Mucosa of rectum (tissue), 2 donors: ENCODE measurements around the gene CENPF.

Source experiments
- H3K27ac ChIP-seq, 2 donors: one replicate each; pipeline ENCODE4 v1.7.0; 2013; ENCODE audit warnings: inconsistent platforms in 2 of 2, low read depth in 2 of 2, low read length in 2 of 2
- H3K27me3 ChIP-seq, 2 donors: one replicate each; pipeline ENCODE4 v1.7.0; 2013; ENCODE audit warnings: low read length in 2 of 2; ENCODE audit not compliant: control insufficient read depth in 2 of 2, insufficient read depth in 2 of 2
- H3K36me3 ChIP-seq, 2 donors: one replicate each; pipeline ENCODE4 v1.7.0; 2013; ENCODE audit warnings: low read length in 2 of 2; ENCODE audit not compliant: control insufficient read depth in 2 of 2, insufficient read depth in 2 of 2
- H3K4me1 ChIP-seq, 2 donors: one replicate each; pipeline ENCODE4 v1.7.0; 2013; ENCODE audit warnings: low read length in 2 of 2, mild to moderate bottlenecking in 1 of 2; ENCODE audit not compliant: control insufficient read depth in 2 of 2, insufficient read depth in 2 of 2
- H3K4me3 ChIP-seq, 2 donors: one replicate each; pipeline ENCODE4 v1.7.0; 2013; ENCODE audit warnings: low read length in 2 of 2
- H3K9ac ChIP-seq, 2 donors: one replicate each; pipeline ENCODE4 v1.7.0; 2013; ENCODE audit warnings: low read length in 2 of 2, low read depth in 1 of 2, mild to moderate bottlenecking in 1 of 2
- H3K9me3 ChIP-seq, 2 donors: one replicate each; pipeline ENCODE4 v1.7.0; 2013; ENCODE audit warnings: low read length in 2 of 2; ENCODE audit not compliant: control insufficient read depth in 2 of 2
- donor health status: healthy.
- donor health status: Normal muscosa, but diverticular disease.

CENPF gene

GRCh38 chr1:214617843-214618242 is 14.8 kb downstream of the CENPF start:
- Histone ChIP-seq H3K9ac (no peak overlapping the region), H3K27ac (no peak overlapping the region), H3K4me3 (no peak overlapping the region), H3K36me3 (peaks cover 2 to 4% of the 10 kb centered on the region in 2 donors), H3K9me3 (no peaks in the 10 kb centered on the region), H3K4me1 (no peaks in the 10 kb centered on the region), H3K27me3 (no peaks in the 10 kb centered on the region)

- Histone ChIP-seq H3K4me1 (no peaks in the 10 kb centered on the region), H3K27ac (no peak overlapping the region), H3K9ac (no peak overlapping the region), H3K4me3 (no peak overlapping the region), H3K27me3 (no peaks in the 10 kb centered on the region), H3K36me3 (peaks cover 2 to 4% of the 10 kb centered on the region in 2 donors), H3K9me3 (no peaks in the 10 kb centered on the region)
These were observed 18.2 kb downstream of the CENPF start for GRCh38 chr1:214621236-214621635.

- H3K27me3 ChIP-seq: no peaks in the 10 kb centered on the region
- no peak overlapping the region for H3K9ac ChIP-seq
- H3K36me3 ChIP-seq: peaks cover 2 to 4% of the 10 kb centered on the region in 2 donors
- no peaks in the 10 kb centered on the region for H3K4me1 ChIP-seq
- no peak overlapping the region for H3K27ac ChIP-seq
- no peak overlapping the region for H3K4me3 ChIP-seq
- H3K9me3 ChIP-seq: no peaks in the 10 kb centered on the region
These were observed 20.4 kb downstream of the CENPF start for GRCh38 chr1:214623430-214623829.

- Histone ChIP-seq H3K27me3 (no peaks in the 10 kb centered on the region), H3K4me3 (no peak overlapping the region), H3K9me3 (no peaks in the 10 kb centered on the region), H3K36me3 (no peaks in the 10 kb centered on the region), H3K4me1 (no peaks in the 10 kb centered on the region), H3K27ac (no peak overlapping the region), H3K9ac (no peak overlapping the region)
These were observed 29.1 kb downstream of the CENPF start for GRCh38 chr1:214632091-214632490.

- Histone ChIP-seq H3K9ac (no peak overlapping the region), H3K27me3 (no peaks in the 10 kb centered on the region), H3K9me3 (no peaks in the 10 kb centered on the region), H3K36me3 (no peaks in the 10 kb centered on the region), H3K4me1 (no peaks in the 10 kb centered on the region), H3K4me3 (no peak overlapping the region), H3K27ac (no peak overlapping the region)
These were observed 30.7 kb downstream of the CENPF start for GRCh38 chr1:214633686-214634085.

- no peaks in the 10 kb centered on the region for H3K27me3 ChIP-seq
- H3K4me1 ChIP-seq: no peaks in the 10 kb centered on the region
- H3K36me3 ChIP-seq: no peaks in the 10 kb centered on the region
- no peak overlapping the region for H3K4me3 ChIP-seq
- no peak overlapping the region for H3K9ac ChIP-seq
- H3K9me3 ChIP-seq: no peaks in the 10 kb centered on the region
- no peak overlapping the region for H3K27ac ChIP-seq
These were observed 31.3 kb downstream of the CENPF start for GRCh38 chr1:214634267-214634666.

- Histone ChIP-seq H3K27ac (no peak overlapping the region), H3K9me3 (no peaks in the 10 kb centered on the region), H3K4me3 (no peak overlapping the region), H3K4me1 (no peaks in the 10 kb centered on the region), H3K36me3 (no peaks in the 10 kb centered on the region), H3K27me3 (no peaks in the 10 kb centered on the region), H3K9ac (no peak overlapping the region)
These were observed 32.1 kb downstream of the CENPF start for GRCh38 chr1:214635086-214635485.

GRCh38 chr1:214635506-214635905 is 32.5 kb downstream of the CENPF start:
- Histone ChIP-seq H3K9ac (no peak overlapping the region), H3K27me3 (no peaks in the 10 kb centered on the region)

GRCh38 chr1:214636436-214636835 is 33.4 kb downstream of the CENPF start:
- Histone ChIP-seq H3K4me1 (no peaks in the 10 kb centered on the region), H3K36me3 (no peaks in the 10 kb centered on the region), H3K9ac (no peak overlapping the region), H3K27ac (no peak overlapping the region), H3K27me3 (no peaks in the 10 kb centered on the region), H3K4me3 (no peak overlapping the region), H3K9me3 (no peaks in the 10 kb centered on the region)

More at GRCh38 chr1:214635506-214635905, 32.5 kb downstream of the CENPF start:
- Histone ChIP-seq H3K36me3 (no peaks in the 10 kb centered on the region), H3K4me3 (no peak overlapping the region), H3K9me3 (no peaks in the 10 kb centered on the region), H3K4me1 (no peaks in the 10 kb centered on the region), H3K27ac (no peak overlapping the region)

GRCh38 chr1:214637125-214637524 is 34.1 kb downstream of the CENPF start:
- Histone ChIP-seq H3K4me1 (no peaks in the 10 kb centered on the region), H3K9me3 (no peaks in the 10 kb centered on the region), H3K27ac (no peak overlapping the region), H3K4me3 (no peak overlapping the region), H3K27me3 (no peaks in the 10 kb centered on the region), H3K36me3 (no peaks in the 10 kb centered on the region), H3K9ac (no peak overlapping the region)
